HG02852 (cell line): ENCODE measurements around the gene FPR3.
"Not testable (repeated sequence)": the region's sequence is repeated elsewhere in the genome, so short reads cannot be mapped to it uniquely, and the experiment has no call there.

Experiments
- ATAC-seq: cut with Tn5 transposase; IDR thresholded peaks from one replicate; pipeline ENCODE4 v1.9.1; 2021; ENCODE audit warnings: mild to moderate bottlenecking, moderate library complexity; ENCODE audit not compliant: unreplicated experiment

Gene FPR3

DNA sequence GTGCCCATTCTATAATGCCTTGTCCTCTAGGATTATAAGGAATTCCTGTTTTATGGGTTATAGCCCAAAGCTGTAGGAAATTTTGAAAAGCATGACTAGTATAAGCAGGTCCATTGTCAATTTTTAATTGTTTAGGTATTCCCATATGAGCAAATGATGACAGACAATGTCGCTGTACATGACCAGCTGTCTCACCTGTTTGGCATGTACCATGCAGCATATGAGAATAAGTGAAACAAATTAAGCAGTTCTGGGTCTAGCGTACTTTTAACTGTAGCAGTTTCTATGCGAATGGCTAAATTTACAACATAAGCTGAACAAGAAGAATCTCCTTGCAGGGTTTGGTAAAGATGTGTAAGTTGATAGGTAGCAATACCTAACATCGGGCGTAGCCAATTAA is 11.6 kb downstream of the FPR3 start:
- not testable (repeated sequence) for ATAC-seq

DNA sequence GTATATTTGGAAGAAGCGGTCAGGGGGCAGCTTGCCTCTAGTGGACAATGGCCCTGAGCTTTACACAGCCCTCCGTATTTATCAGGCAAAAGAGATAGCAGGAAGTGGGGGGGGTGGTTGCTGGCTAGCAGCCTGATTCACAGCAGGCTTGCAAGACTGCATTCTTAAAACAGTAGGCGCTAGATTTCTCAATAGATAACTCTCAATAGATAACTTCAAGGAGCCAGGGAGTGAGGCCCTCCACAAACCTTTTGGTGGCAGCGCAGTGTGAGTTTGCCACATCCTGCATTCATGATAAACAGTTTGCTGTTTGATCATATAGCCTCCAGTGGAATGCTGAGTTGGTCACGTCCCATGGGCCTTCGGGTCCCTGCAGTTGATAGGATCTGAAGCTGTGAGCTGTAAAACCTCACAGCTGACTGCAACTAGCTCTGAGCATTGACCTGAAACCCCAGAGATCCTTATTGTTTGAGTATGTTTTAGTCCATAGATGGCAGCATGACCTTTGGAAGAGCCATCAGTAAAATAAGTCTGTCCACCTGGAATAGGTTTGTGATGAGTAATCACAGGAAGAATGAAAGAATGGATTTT is 12.2 kb downstream of the FPR3 start:
- ATAC-seq, result no peak

DNA sequence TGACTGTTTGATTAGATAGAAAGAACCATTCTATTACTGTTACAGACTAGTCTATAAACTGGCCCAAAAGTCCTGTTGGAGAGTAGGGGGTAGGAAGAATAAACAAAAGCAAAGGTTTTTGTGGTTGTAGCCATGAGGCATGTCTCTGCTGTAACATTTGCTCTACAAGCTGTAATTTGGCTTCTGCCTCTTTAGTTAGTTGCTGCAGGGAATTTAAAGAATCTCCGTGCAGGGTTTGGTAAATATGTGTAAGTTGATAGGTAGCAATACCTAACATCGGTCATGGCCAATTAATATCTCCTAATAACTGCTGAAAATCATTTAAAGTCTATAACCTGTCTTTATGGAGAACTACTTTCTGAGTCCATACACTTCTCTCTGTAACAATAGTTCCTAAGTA is 13.0 kb downstream of the FPR3 start:
- no peak for ATAC-seq

DNA sequence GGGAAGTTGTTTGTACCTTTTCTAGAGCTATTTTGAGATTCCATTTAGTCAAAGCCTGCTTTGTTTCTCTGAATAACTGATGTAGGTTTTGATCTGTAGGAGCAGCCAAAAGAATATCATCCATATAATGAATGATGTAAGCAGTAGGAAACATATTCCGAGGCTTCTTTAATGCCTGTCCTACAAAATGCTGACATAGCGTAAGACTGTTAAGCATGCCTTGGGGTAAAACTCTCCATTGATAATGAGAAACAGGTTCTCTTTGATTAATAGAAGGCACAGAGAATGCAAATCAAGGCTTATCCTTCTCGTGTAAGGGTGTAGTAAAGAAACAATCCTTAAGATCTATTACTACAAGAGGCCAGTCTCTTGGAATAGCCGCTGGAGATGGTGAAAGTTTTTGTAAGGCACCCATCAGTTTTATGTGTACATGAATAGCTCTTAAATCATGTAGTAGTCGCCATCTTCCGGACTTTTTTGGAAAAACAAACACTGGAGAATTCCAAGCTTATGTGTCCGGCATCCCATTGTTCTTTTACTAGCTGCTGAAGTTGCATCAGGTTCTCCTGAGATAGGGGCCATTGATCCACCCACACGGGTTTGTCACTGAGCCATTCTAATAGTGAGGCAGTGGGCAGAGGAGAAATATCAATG is 13.5 kb downstream of the FPR3 start:
- no peak for ATAC-seq

DNA sequence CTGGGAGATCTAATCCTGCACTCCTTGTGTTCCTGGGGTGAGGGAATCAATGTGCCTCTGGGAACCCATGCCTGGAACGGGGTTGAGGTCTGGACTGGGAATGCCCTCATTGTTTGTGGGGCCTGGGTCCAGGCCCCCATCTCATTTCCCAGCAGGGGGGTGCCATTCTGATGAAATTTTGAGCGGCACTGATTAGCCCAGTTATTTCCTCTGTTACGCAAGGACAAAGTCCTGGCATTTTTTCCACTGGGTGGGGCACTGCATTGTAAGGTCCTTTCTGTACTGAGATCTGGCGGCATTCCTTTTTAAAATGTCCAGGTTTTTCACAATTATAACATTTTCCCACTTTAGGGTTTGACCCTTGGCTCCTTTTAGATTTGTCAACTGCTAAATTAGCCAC is 14.8 kb downstream of the FPR3 start:
- no peak for ATAC-seq

DNA sequence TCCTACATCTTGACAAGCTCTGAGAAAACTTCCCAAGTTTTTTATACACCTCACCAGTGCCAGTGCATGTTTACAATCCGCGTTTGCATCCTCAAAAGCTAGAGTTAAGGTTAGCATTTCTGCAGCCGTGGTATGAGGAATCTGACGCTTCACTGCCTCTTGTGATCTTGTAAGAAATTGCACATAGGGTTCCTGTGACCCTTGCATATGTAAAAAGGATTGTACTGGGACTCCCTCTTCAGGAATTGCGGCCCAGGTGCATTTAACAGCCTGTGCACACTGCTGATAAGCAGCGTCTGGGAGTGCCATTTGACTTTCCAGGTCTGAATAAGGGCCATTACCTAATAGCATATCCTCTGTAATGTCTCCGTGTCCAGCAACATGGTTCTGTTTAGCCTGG is 15.3 kb downstream of the FPR3 start:
- no peak for ATAC-seq

DNA sequence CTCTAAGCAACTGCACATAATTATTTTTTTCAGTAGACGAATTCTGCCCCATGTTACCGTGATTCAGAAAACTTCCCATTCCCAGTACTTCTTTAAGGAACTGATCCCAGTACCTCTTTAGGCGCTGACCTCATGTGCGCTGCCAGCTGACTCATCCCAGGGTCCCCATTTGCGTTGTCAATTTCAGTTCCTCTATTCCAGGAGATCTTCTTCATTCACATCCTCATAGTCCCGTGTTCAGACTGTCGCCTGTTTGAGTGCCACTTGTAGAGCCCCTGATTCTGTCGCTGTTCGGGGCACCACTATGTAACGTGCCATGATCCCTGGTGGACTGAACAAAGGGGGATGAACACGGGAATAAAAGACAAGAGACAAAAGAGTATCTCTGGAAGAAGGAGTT is 16.4 kb downstream of the FPR3 start:
- ATAC-seq, result no peak

DNA sequence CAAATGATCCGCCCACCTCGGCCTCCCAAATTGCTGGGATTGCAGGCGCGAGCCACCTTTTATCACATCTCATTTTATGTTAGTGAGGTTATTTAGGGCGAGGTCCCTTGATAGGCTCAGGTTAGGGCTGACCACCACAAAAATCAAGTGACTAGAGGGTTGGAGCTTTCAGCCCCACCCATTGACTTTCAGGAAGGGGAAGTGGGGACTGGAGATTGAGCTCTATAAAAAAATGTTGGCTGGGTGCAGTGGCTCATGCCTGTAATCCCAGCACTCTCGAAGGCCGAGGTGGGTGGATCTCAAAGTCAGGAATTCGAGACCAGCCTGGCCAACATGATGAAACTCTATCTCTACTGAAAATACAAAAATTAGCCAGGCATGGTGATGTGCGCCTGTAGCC is 20.1 kb downstream of the FPR3 start:
- no peak for ATAC-seq

DNA sequence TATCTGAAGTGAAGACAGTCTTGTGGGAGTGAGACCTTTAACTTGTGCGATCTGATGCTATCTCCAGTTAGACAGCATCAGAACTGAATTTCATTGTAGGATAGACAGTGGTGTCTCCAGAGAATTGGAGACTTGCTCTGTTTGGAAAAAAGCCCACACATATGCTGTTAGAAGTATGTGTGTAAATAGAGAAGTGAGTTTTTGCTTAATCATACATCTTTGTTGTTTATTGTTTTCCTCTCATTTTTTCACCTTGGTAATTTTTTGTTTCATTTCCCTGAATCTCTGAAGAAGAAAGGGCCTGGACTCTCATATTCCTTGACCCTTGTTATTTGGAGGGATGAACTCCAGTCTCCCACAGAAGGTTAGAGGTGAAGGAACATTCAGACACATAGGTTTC is 21.8 kb downstream of the FPR3 start:
- no peak for ATAC-seq

DNA sequence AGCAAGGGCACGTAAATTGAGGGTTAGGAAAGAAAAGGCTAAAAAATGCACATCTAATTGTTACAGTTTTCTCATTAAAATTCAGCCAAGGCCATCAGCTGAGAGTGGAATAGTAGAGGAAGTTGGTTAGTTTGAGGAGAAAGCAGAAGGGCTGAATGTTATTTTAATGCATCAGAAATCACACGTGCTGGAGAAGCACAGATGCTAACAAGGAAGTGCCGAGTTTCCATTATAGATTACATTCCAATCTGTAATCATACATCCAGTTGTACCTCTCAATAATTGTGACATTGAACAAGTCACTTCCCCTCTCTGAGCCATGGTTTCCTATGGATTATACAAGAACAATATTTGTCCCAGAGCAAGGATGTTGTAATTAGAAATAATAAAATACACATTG is 25.1 kb downstream of the FPR3 start:
- ATAC-seq, result no peak

DNA sequence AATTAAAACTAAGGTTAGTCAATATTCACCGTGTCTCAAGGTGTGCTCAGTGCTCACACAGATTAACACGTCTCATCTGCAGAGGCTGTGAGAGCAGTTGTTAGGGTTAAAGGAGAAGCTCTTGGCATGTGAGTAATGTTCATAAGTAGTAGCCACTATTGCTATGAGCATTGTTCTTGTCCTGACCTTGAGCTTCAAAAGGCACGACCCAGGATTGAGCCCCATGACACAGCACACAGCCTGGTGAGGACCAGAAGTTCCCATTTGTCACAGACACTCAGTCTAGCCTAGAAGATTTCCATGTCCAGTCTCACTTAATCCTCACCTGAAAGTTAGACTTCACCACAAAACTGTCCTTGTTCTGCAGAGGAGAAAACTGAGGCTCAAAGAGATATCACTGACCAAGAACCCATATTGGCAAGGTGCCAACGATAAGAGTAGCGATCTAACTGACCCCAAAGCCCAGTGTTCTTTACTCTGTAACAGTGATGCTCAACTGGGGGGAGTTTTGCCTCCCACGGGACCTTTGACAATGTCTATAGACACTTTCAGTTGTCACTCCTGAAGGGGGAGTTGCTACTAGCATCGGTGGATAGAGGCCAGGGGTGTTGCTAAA is 26.0 kb downstream of the FPR3 start:
- no peak for ATAC-seq

DNA sequence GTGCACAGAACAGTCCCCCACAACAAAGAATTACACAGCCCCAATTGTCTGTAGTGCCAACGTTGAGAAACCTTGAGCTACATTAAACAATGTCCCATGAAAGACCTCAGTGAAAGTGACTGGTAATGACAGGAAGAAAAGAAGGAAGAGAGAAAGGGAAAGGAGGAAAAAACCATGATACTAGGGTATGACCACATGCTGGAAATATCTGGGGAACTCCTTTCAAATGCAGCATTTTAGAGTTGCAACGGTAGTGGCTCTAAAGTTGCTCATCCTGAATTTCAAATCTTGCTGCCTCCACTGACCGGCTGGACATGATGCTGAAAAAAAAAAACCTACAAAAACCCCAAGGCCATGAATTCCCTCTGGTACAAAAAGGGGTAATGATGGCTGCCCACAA is 26.5 kb downstream of the FPR3 start:
- no peak for ATAC-seq

DNA sequence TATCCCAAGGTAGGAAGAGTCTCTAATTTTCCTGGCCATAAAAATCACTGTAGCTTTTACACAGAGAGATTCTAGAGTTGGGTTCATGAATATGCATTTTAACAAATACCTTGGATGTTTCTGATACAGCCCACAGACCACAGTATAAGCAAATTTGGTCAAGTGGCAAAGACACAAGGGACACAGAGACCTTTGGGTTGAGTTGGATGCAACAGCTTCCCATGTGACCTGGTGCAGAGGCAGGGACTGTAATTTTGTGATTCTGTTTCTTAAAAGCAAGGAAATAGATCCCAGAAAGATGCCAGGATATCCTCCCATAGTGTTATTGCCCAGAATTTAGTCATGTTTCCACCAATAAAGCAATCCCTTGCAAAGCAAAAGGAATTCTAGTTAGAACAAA is 27.0 kb downstream of the FPR3 start:
- no peak for ATAC-seq

DNA sequence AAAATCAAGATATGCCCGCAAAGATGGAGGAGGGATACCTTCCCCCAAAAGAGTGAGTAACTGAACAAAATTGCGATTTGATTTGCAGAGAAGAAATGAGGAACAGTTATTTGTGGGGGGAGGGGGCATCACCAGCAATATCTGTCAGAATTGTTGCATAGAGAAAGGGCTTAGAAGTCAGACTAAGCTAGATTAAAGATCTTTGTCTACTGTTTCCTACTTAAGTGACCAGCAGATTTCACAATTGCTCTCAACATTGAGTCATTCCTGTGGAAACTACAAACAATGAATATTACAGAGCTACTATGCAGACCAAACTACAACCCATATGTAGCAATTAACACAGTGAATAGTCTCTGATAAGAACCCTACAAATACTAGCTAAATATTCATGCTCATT is 27.4 kb downstream of the FPR3 start:
- no peak for ATAC-seq

DNA sequence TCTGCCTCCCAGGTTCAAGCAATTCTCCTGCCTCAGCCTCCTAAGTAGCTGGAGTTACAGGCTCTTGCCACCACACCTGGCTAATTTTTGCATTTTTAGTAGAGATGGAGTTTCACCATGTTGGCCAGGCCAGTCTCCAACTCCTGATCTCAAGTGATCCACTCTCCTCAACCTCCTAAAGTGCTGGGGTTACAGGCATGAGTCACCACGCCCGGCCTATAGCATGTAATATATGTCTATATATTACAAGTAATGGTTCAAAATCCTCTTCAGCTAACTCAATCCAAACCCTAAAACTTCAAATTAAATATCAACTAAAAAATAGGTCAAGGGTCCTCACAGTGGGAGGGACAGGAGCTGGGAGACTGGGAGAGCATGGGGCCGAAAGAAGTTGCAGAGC is 28.0 kb downstream of the FPR3 start:
- no peak for ATAC-seq

DNA sequence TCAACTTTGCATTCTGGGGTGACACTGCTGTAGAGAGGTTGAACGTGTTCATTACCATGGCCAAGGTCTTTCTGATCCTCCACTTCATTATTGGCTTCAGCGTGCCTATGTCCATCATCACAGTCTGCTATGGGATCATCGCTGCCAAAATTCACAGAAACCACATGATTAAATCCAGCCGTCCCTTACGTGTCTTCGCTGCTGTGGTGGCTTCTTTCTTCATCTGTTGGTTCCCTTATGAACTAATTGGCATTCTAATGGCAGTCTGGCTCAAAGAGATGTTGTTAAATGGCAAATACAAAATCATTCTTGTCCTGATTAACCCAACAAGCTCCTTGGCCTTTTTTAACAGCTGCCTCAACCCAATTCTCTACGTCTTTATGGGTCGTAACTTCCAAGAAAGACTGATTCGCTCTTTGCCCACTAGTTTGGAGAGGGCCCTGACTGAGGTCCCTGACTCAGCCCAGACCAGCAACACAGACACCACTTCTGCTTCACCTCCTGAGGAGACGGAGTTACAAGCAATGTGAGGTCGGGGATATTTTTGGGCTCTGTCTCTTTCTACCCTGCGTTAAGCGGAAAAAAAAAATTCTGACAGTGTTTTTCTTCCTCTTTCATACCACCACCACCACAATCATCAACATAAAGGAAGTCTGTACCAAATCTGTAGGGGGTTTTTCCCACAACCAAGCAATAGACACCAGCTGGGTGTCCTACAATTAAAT is 29.5 kb downstream of the FPR3 start:
- ATAC-seq, result no peak

DNA sequence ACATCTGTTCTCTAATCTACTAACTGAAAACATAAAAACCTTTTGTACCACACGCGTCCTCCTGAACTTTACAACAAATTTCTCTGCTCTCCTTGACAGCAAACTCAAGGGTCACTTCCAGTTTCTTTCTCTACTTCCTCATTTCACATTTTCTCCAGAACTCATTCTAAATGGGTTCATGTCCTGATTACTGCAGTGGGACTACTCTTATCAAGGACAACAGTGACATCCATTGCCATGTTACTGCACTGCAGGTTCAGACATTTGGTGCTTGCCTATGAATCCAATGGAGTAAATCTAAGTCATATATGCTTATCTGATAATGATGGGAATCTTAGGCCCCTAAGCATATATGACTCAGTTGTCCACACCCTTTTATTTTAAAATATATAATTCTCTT is 35.3 kb downstream of the FPR3 start:
- no peak for ATAC-seq

DNA sequence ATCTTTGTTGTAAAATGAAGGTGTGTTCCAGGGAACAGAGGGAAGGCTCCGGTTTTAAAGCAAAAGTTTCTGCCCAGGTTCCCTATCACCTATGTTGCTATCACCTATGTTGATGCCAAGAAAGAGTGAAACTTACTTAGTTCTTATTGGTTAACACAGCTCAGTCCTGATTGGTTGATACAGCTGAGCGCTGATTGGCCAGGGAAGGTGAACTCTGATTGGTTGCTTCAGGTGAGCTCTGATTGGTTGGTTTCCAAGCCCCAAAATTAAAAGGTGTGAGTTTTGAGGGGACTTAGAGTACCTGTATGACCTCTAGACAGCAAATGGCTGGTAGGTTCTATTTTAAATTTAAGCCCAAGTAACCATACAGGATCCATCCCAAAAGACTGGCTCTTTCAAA is 42.2 kb downstream of the FPR3 start:
- ATAC-seq, result no peak

DNA sequence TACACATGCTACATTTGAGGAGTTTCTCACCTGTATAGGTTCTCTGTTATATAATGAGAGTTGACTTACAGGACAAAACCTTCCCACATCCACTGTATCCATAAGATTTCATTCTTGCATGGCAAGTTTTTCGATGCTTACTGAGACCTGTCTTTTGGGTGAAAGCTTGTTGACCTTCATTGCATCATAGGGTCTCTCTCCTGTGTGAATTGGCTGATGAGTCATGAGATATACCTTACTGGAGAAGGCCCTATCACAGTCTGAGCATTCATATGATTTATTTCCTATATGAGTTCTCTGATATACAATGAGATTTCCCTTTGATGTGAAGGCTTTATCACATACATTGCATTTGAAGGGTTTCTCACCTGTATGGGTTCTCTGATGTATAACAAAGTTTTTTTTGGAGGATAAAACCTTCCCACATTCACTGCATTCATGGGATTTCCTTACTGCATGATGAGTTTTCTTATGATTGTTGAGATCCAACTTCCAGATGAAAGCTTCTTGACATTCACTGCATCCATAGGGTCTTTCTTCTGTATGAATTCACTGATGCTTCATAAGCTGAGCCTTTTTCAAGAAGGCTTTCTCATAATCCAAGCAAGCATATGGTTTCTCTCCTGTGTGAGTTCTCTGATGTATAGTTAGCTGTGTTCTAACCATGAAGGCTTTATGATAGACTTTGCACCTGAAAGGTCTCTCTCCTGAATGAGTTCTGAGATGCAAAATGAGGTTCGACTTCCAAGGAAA is 67.1 kb downstream of the FPR3 start:
- no peak for ATAC-seq

DNA sequence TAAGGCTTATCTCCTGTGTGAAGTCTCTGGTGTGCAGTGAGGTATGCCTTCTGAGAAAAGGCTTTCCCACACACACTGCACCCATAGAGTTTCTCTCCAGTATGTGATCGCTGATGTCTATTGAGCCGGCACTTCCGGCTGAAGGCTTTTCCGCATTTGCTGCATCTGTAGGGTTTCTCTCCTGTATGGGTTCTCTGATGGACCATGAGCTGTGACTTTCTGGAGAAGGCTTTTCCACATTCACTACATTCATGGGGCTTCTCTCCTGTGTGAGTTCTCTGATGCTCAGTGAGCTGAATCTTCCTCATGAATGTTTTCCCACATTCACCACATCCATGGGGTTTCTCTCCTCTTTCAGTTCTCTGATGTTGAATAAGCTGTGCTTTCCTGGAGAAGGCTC is 78.1 kb downstream of the FPR3 start:
- no peak for ATAC-seq
